Ureter (tissue), 1 donor: ENCODE data around the gene KLC1. TPM values are rescaled to one million over a fixed set of nuclear protein-coding genes. Genes with fewer than 3 reads are reported as not detected.

Experiments
- DNase-seq: peaks from one replicate; pipeline ENCODE4 v3.0.0-alpha.2; 2020; ENCODE audit warnings: low spot score
- total RNA-seq: library from RNA; stranded (reverse); gene quantifications from one replicate; pipeline ENCODE4 v1.2.4, GENCODE V29; 2023
- donor health status: DM: yes; HTN: yes; CAD: no.

KLC1 gene
- total RNA-seq, 1 donor from 2014 or later = 179 TPM

GRCh38 chr14:103719751-103720150 is 90.7 kb downstream of the KLC1 start:
- DNase-seq = no peak

GRCh38 chr14:103721334-103722120 is 92.5 kb downstream of the KLC1 start:
- no peak for DNase-seq

- no peak for DNase-seq
Measured at GRCh38 chr14:103723748-103724081, 94.7 kb downstream of the KLC1 start.

- DNase-seq = no peak
Measured at GRCh38 chr14:103724116-103724515, 95.1 kb downstream of the KLC1 start.

- DNase-seq = no peak
Measured at GRCh38 chr14:103725001-103725682, 96.1 kb downstream of the KLC1 start.

- DNase-seq = no peak
Measured at GRCh38 chr14:103725739-103726395, 96.9 kb downstream of the KLC1 start.

- DNase-seq = no peak
Measured at GRCh38 chr14:103726474-103726873, 97.5 kb downstream of the KLC1 start.

GRCh38 chr14:103727313-103727980 is 98.4 kb downstream of the KLC1 start:
- no peak for DNase-seq

- no peak for DNase-seq
Measured at GRCh38 chr14:103728141-103728540, 99.1 kb downstream of the KLC1 start.

- DNase-seq = no peak
Measured at GRCh38 chr14:103728721-103729120, 99.7 kb downstream of the KLC1 start.

- no peak for DNase-seq
Measured at GRCh38 chr14:103729496-103730448, 100.8 kb downstream of the KLC1 start.

GRCh38 chr14:103730490-103731035 is 101.6 kb downstream of the KLC1 start:
- no peak for DNase-seq

- no peak for DNase-seq
Measured at GRCh38 chr14:103731481-103731880, 102.5 kb downstream of the KLC1 start.

- no peak for DNase-seq
Measured at GRCh38 chr14:103731916-103732867, 103.2 kb downstream of the KLC1 start.

- no peak for DNase-seq
Measured at GRCh38 chr14:103732868-103733620, 104.0 kb downstream of the KLC1 start.

GRCh38 chr14:103733651-103734050 is 104.6 kb downstream of the KLC1 start:
- DNase-seq = no peak

- DNase-seq = no peak
Measured at GRCh38 chr14:103734081-103734888, 105.3 kb downstream of the KLC1 start.

GRCh38 chr14:103735022-103735421 is 106.0 kb downstream of the KLC1 start:
- no peak for DNase-seq
